Activated T-cell treated with anti-CD3 and anti-CD28 coated beads, Interleukin-2, amount 50 U/mL, for 24 hours (primary cell): ENCODE results near the gene ZNF547.
"Not testable (repeated sequence)": the region's sequence is repeated elsewhere in the genome, so short reads cannot be mapped to it uniquely, and the experiment has no call there.

Experiments used
- DNase-seq: peaks from one replicate; pipeline ENCODE4 v3.0.0-alpha.2; 2020
- H3K27ac Mint-ChIP-seq: 2 replicates; pipeline ENCODE4 v1.8.0; 2020; ENCODE audit warnings: mild to moderate bottlenecking, mixed read lengths
- H3K27me3 Mint-ChIP-seq: 2 replicates; pipeline ENCODE4 v1.8.0; 2020; ENCODE audit warnings: mixed read lengths
- H3K36me3 Mint-ChIP-seq: 2 replicates; pipeline ENCODE4 v1.8.0; 2020; ENCODE audit warnings: low read depth, mixed read lengths
- H3K4me1 Mint-ChIP-seq: 2 replicates; pipeline ENCODE4 v1.8.0; 2020; ENCODE audit warnings: low read depth, mixed read lengths
- H3K4me3 Mint-ChIP-seq: 2 replicates; pipeline ENCODE4 v1.8.0; 2020; ENCODE audit warnings: mild to moderate bottlenecking, moderate library complexity, mixed read lengths
- H3K9me3 Mint-ChIP-seq: 2 replicates; pipeline ENCODE4 v1.8.0; 2020; ENCODE audit warnings: mixed read lengths

The ZNF547 gene

DNA sequence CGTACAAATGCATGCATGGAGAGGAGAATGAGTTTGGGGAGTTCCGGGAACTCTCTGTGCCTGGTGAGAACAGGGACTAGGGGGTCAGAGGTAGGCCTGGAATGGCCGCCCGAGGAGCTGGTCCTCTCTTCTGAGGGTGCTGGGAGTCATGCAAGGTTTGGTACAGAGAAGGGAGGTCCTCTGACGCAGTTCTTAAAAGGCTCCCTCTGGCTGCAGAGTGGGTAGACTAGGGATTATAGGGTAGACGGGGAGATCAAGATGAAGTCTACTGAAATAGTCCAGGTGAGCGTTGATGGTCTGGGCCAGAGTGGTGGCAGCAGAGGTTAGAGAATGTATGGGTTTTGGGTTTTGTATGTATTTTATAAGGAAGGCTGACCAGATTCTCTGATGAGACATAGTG lies 11.5 kb upstream of the ZNF547 start:
- H3K9me3 Mint-ChIP-seq: peaks cover 61% of the 10 kb centered on the region
- H3K4me1 Mint-ChIP-seq: peaks cover 32% of the 10 kb centered on the region
- peaks cover 7% of the 10 kb centered on the region for H3K27me3 Mint-ChIP-seq
- H3K27ac Mint-ChIP-seq: peak overlapping the region; percentile 90
- no peak for DNase-seq
- peaks cover 69% of the 10 kb centered on the region for H3K36me3 Mint-ChIP-seq
- H3K4me3 Mint-ChIP-seq: peak overlapping the region; percentile 94

DNA sequence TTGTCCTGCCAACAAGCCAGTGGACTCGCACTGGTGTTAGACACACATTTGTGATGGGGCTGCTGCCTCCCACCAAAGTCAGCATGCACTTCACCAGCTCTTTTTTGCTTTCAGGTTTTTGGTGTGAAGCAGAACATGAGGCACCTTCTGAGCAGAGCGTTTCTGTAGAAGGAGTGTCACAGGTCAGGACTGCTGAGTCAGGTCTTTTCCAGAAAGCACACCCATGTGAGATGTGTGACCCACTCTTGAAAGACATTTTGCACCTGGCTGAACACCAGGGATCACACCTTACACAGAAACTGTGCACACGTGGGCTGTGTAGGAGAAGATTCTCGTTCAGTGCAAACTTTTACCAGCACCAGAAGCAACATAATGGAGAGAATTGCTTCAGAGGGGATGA lies 7.4 kb upstream of the ZNF547 start:
- peaks cover 25% of the 10 kb centered on the region for H3K4me1 Mint-ChIP-seq
- no peak overlapping the region for H3K27ac Mint-ChIP-seq
- DNase-seq: no peak
- H3K4me3 Mint-ChIP-seq: no peak overlapping the region
- no peaks in the 10 kb centered on the region for H3K27me3 Mint-ChIP-seq
- H3K9me3 Mint-ChIP-seq: peaks cover 81% of the 10 kb centered on the region
- peaks cover 93% of the 10 kb centered on the region for H3K36me3 Mint-ChIP-seq

DNA sequence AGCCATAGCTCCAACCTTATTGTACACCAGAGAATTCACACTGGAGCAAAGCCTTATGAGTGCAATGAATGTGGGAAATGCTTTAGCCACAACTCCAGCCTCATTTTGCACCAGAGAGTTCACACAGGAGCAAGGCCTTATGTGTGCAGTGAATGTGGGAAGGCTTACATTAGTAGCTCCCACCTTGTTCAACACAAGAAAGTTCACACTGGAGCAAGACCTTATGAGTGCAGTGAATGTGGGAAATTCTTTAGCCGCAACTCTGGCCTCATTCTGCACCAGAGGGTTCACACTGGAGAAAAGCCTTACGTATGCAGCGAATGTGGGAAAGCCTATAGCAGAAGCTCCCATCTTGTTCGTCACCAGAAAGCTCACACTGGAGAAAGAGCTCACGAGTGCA lies 5.9 kb upstream of the ZNF547 start:
- Mint-ChIP-seq H3K4me3 (no peak overlapping the region), H3K4me1 (peaks cover 10% of the 10 kb centered on the region), H3K27ac (no peak overlapping the region), H3K36me3 (peaks cover 87% of the 10 kb centered on the region), H3K27me3 (no peaks in the 10 kb centered on the region), H3K9me3 (peaks cover 77% of the 10 kb centered on the region)
- no peak for DNase-seq

DNA sequence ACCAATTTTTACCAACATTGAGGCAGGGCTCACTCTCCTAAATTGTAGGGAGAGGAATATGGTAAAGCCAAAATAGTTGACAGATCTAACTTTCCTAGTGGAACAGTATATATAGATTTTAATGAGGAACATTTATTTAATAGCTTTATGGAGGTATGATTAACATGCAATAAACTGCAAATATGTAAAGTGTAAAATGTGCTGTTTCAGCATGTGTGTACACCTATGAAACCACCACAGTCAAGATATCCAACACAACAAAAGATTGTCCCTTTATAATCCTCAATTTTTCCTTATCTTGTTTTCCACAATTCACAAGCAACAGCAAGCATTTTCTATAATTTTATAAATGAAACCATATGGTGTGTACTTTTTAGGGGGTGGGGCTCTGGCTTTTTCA lies 4.1 kb upstream of the ZNF547 start:
- H3K9me3 Mint-ChIP-seq: peaks cover 75% of the 10 kb centered on the region
- H3K27me3 Mint-ChIP-seq: no peaks in the 10 kb centered on the region
- H3K36me3 Mint-ChIP-seq: peaks cover 84% of the 10 kb centered on the region

DNA sequence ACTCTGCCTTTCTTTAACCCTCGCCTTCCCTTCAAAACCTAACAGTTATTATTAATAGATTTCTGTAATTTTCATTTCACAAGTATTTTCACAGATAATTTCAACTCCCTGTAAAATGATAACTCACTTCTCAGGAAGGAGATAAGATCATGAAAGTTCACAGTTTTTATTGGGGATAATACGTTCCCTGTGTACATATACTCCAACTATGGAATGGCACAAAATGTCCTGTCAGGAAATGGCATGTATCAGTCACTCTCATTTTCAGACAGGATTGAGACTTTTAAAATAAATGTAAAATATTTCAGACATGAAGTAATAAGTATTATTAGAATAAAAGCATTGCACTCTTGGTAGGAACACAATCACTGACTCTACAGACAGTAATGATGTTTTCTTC lies 932 bp upstream of the ZNF547 start:
- H3K4me1 Mint-ChIP-seq: peaks cover 16% of the 10 kb centered on the region
- peaks cover 48% of the 10 kb centered on the region for H3K9me3 Mint-ChIP-seq
- H3K4me3 Mint-ChIP-seq: peak overlapping the region; percentile 86
- H3K27ac Mint-ChIP-seq: peak overlapping the region; percentile 95
- H3K36me3 Mint-ChIP-seq: peaks cover 69% of the 10 kb centered on the region
- DNase-seq: no peak
- H3K27me3 Mint-ChIP-seq: no peaks in the 10 kb centered on the region

More for the DNA sequence above, 4.1 kb upstream of the ZNF547 start:
- H3K27ac Mint-ChIP-seq: no peak overlapping the region
- H3K4me1 Mint-ChIP-seq: peaks cover 16% of the 10 kb centered on the region
- no peak overlapping the region for H3K4me3 Mint-ChIP-seq
- no peak for DNase-seq

DNA sequence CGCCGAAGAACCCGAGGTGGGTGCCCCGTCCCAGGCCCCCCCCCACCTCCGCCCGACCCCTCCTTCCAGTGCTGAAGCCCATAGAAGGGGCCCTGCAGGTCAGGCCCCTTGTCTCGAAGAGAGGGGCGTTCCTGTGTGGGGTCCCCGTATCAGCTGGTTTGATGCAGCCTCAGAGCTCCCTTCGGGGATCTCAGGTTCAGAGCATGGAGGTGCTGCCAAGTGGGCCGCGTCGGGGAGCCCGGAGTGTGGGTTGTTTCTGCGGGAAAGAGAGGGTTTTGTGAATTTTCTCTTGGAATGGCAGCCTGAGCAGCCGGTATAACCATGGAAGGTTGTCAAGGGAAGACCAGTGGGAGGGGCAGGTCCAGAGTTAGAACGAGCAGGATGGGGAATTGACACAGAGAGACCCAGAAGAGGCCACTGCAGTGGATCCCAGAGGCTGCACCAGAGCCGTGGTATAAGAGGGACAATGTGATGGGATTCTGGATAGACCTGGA lies 384 bp downstream of the ZNF547 start:
- peaks cover 67% of the 10 kb centered on the region for H3K36me3 Mint-ChIP-seq
- H3K4me1 Mint-ChIP-seq: peaks cover 16% of the 10 kb centered on the region
- H3K9me3 Mint-ChIP-seq: peaks cover 44% of the 10 kb centered on the region
- peak overlapping the region; percentile 86 for H3K4me3 Mint-ChIP-seq
- DNase-seq: no peak
- no peaks in the 10 kb centered on the region for H3K27me3 Mint-ChIP-seq
- H3K27ac Mint-ChIP-seq: peak overlapping the region; percentile 95

DNA sequence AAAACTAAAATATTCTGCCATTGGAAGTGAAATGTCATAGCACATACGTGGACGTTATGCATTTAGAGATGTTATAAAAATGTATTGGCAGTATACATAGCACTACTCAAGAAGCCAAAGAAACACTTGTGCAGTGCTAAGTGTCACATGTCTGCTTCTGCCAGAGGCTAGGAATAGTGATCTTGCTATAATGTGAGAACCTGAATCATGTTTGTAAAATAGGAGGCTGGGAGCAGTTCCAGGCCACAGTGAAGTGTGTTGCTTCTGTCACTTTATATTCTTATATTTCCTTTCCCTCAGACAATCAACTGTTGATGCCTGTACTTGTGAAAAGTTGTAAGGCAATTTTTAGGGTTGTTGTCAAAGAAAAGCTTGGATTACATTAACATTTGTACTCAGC lies 3.4 kb downstream of the ZNF547 start:
- peaks cover 45% of the 10 kb centered on the region for H3K9me3 Mint-ChIP-seq

DNA sequence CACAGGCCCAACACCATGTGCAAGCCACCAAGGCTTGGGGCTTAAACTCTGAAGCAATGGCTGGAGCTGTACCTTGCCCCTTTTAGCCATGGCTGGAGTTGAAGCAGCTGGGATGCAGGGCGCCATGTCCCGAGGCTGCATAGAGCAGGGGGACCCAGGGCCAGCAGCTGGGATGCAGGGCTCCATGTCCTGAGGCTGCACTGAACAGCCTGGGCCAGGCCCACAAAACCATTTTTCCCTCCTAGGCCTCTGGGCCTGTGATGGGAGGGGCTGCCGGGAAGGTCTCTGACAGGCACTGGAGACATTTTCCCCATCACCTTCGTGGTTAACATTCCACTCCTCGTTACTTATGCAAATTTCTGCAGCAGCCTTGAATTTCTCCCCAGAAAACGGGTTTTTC lies 10.8 kb downstream of the ZNF547 start:
- H3K4me3 Mint-ChIP-seq: no peak overlapping the region
- no peaks in the 10 kb centered on the region for H3K27me3 Mint-ChIP-seq
- H3K27ac Mint-ChIP-seq: no peak overlapping the region
- H3K36me3 Mint-ChIP-seq: peaks cover 98% of the 10 kb centered on the region
- H3K4me1 Mint-ChIP-seq: no peaks in the 10 kb centered on the region
- H3K9me3 Mint-ChIP-seq: peaks cover 72% of the 10 kb centered on the region
- DNase-seq: no peak

More for the DNA sequence above, 3.4 kb downstream of the ZNF547 start:
- DNase-seq: no peak
- Mint-ChIP-seq H3K4me3 (no peak overlapping the region), H3K27me3 (no peaks in the 10 kb centered on the region), H3K36me3 (peaks cover 74% of the 10 kb centered on the region), H3K27ac (no peak overlapping the region), H3K4me1 (peaks cover 16% of the 10 kb centered on the region)

DNA sequence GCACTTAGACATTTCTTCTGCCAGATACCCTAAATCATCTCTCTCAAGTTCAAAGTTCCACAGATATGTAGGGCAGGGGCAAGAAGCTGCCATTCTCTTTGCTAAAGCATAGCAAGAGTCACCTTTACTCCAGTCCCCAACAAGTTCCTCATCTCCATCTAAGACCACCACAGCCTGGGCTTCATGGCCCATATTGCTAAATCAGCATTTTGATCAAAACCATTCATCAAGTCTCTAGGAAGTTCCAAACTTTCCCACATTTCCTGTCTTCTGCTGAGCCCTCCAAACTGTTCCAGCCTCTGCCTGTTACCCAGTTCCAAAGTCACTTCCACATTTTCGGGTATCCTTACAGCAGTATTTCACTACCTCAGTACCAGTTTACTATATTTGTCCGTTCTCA lies 11.3 kb downstream of the ZNF547 start:
- DNase-seq, H3K4me3 Mint-ChIP-seq, H3K27me3 Mint-ChIP-seq, H3K4me1 Mint-ChIP-seq, H3K27ac Mint-ChIP-seq: not testable (repeated sequence)
- Mint-ChIP-seq H3K36me3 (peaks cover 98% of the 10 kb centered on the region), H3K9me3 (peaks cover 72% of the 10 kb centered on the region)

DNA sequence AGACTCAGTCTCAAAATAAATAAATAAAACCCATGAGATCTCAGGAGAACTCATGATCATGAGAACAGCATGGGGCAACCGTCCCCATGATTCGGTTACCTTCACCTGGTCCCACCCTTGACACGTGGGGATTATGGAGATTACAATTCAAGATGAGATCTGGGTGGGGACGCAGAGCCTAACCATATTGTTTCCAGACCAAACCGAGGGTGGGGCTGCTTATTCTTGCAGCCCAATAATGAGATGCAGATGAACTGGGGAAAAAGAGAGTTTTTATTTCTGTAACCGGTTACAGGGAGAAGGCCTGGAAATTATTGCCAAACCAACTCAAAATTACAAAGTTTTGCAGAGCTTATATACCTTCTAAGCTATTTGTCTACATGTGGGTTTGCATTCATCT lies 12.8 kb downstream of the ZNF547 start:
- peaks cover 95% of the 10 kb centered on the region for H3K36me3 Mint-ChIP-seq
- no peak overlapping the region for H3K4me3 Mint-ChIP-seq
- peaks cover 79% of the 10 kb centered on the region for H3K9me3 Mint-ChIP-seq
- no peak for DNase-seq
- H3K4me1 Mint-ChIP-seq: no peaks in the 10 kb centered on the region
- no peaks in the 10 kb centered on the region for H3K27me3 Mint-ChIP-seq
- no peak overlapping the region for H3K27ac Mint-ChIP-seq

DNA sequence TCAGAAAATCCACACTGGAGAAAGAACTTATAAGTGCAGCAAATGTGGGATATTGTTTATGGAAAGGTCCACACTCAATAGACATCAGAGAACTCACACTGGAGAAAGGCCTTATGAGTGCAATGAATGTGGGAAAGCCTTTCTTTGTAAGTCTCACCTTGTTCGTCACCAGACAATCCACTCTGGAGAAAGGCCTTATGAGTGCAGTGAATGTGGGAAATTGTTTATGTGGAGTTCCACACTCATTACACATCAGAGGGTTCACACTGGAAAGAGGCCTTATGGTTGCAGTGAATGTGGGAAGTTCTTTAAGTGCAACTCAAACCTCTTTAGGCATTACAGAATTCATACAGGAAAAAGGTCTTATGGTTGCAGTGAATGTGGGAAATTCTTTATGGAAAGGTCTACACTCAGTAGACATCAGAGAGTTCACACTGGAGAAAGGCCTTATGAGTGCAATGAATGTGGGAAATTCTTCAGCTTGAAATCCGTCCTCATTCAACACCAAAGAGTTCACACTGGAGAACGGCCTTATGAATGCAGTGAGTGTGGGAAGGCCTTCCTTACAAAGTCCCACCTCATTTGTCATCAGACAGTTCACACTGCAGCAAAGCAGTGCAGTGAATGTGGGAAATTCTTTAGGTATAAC lies 14.3 kb downstream of the ZNF547 start:
- Mint-ChIP-seq H3K4me1 (no peaks in the 10 kb centered on the region), H3K36me3 (peaks cover 80% of the 10 kb centered on the region), H3K4me3 (no peak overlapping the region), H3K9me3 (peaks cover 69% of the 10 kb centered on the region), H3K27me3 (no peaks in the 10 kb centered on the region), H3K27ac (no peak overlapping the region)
- DNase-seq: no peak

DNA sequence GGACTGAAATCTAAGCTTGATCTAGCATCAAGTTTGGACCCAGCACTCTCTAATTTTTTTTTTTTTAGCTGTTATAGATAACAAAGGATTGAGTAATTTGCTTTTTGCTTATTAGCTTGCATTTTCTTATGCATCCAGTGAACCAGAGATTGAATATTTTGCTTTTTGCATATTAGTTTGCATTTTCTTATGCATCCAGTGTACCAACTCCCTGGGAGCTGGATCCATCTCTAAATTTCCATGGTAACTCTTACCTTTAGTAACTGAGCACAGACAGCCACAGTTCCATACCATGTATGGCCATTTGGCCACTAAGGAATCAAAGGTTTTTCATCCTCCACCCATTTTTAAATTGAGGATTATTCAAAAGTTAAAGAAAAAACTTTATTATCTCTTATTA lies 17.6 kb downstream of the ZNF547 start:
- peaks cover 49% of the 10 kb centered on the region for H3K36me3 Mint-ChIP-seq
- H3K27me3 Mint-ChIP-seq: peaks cover 3% of the 10 kb centered on the region
- no peak for DNase-seq
- H3K4me1 Mint-ChIP-seq: no peaks in the 10 kb centered on the region
- H3K4me3 Mint-ChIP-seq: no peak overlapping the region
- H3K27ac Mint-ChIP-seq: no peak overlapping the region
- H3K9me3 Mint-ChIP-seq: peaks cover 56% of the 10 kb centered on the region

DNA sequence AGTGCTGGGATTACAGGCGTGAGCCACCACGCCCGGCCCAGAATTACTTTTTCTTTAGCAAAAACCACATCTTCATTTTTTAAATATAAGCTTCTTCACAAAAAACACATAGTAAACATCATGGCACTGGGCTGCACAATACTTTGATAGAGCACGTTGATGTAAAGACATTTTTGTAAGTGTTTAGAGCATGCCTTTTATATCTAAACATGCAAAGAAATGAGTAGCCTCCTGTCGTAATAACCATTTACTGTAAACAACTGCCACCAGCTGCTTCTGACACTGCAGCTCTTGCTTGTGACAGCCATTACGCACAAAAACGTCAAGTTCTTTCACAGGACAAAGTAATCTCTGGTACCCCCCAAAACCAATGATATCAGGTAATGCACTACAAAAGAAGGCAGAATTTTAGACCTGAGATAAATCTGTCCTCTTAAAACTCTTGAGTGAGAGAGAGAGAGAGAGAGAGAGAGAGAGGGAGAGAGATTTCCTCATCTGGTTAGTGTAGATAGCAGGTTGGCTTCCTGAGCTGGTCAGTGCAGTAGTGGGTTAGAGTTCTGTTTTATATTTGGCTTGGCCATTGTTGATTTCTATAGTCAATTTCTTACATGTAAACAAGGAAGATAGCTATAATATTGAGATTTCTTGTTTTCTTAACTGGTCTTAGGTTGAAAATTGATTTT lies 19.6 kb downstream of the ZNF547 start:
- Mint-ChIP-seq H3K36me3 (peaks cover 29% of the 10 kb centered on the region), H3K4me3 (no peak overlapping the region), H3K27ac (no peak overlapping the region), H3K4me1 (no peaks in the 10 kb centered on the region), H3K27me3 (peaks cover 3% of the 10 kb centered on the region), H3K9me3 (peaks cover 56% of the 10 kb centered on the region)
- no peak for DNase-seq

DNA sequence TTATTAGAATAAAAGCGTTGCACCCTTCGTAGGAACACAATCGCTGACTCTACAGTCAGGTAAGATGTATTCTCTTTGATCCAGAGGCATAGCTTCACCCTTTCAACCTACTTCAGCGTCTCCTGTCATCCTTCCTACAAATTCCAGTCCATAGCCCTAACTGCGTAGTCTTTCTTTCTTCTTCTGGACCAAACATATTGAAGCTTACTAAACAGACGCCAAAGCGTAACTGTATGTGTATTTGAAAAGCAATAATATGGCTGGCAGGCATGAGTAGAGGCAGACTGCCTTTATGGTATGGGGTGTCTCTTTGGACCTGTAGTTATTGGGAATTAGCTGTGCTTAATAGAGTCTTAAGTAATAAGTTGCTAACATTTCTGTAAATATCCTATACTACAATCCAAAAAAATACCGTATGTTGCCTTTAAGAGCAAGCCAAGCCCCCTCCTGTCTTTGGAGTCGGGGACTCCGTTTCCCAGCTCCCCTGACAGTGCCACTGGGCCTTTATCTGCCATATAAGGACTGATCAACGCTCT lies 25.9 kb downstream of the ZNF547 start:
- Mint-ChIP-seq H3K4me1 (peaks cover 35% of the 10 kb centered on the region), H3K36me3 (peaks cover 58% of the 10 kb centered on the region), H3K4me3 (peak overlapping the region; percentile 86), H3K27ac (peak overlapping the region; percentile 97), H3K27me3 (no peaks in the 10 kb centered on the region), H3K9me3 (peaks cover 47% of the 10 kb centered on the region)
- DNase-seq: no peak
